Hepatocyte (in vitro differentiated cells): ENCODE measurements around the gene LMBR1L. TPM values are rescaled to one million over a fixed set of nuclear protein-coding genes. Genes with fewer than 3 reads are reported as not detected.
"Not testable (repeated sequence)": the region's sequence is repeated elsewhere in the genome, so short reads cannot be mapped to it uniquely, and the experiment has no call there.

Experiments
- DNase-seq: peaks from one replicate; pipeline ENCODE4 v3.0.0-alpha.2; 2016; ENCODE audit warnings: low spot score
- H2AFZ ChIP-seq: fragments of 200-600 bp; sonication (generic); 2 replicates; pipeline ENCODE4 v1.6.0; 2016; ENCODE audit warnings: antibody characterized with exemption, mild to moderate bottlenecking
- H3K27ac ChIP-seq: fragments of 200-600 bp; sonication (generic); 2 replicates; pipeline ENCODE4 v1.5.1; 2016; ENCODE audit warnings: mild to moderate bottlenecking
- H3K27me3 ChIP-seq: fragments of 200-600 bp; sonication (generic); 2 replicates; pipeline ENCODE4 v1.6.1; 2016
- H3K36me3 ChIP-seq: fragments of 200-600 bp; sonication (generic); replicated peaks from 2 replicates; pipeline ENCODE4 v1.5.1; 2016; ENCODE audit warnings: low read depth; ENCODE audit not compliant: insufficient read depth
- H3K4me1 ChIP-seq: fragments of 200-600 bp; sonication (generic); 2 replicates; pipeline ENCODE4 v1.5.1; 2016; ENCODE audit warnings: mild to moderate bottlenecking, moderate library complexity; ENCODE audit not compliant: insufficient read depth
- H3K4me2 ChIP-seq: fragments of 200-600 bp; sonication (generic); 2 replicates; pipeline ENCODE4 v1.6.0; 2016
- H3K4me3 ChIP-seq: fragments of 200-600 bp; sonication (generic); 2 replicates; pipeline ENCODE4 v1.5.1; 2016; ENCODE audit warnings: mild to moderate bottlenecking
- H3K79me2 ChIP-seq: fragments of 200-600 bp; sonication (generic); 2 replicates; pipeline ENCODE4 v1.6.0; 2017; ENCODE audit warnings: mild to moderate bottlenecking
- H3K9me2 ChIP-seq: fragments of 200-600 bp; sonication (generic); replicated peaks from 2 replicates; pipeline ENCODE4 v1.6.0; 2017; ENCODE audit warnings: mild to moderate bottlenecking; ENCODE audit not compliant: insufficient read depth
- H3K9me3 ChIP-seq: fragments of 200-600 bp; sonication (generic); 2 replicates; pipeline ENCODE4 v1.5.1; 2016; ENCODE audit warnings: low read depth, mild to moderate bottlenecking
- H4K20me1 ChIP-seq: fragments of 200-600 bp; sonication (generic); 2 replicates; pipeline ENCODE4 v1.6.0; 2016; ENCODE audit warnings: mild to moderate bottlenecking; ENCODE audit not compliant: insufficient read depth, poor library complexity, severe bottlenecking
- CTCF ChIP-seq: fragments of 200-600 bp; sonication (generic); IDR thresholded peaks from 2 replicates; pipeline ENCODE4 v1.5.1; 2016; ENCODE audit warnings: antibody characterized with exemption, mild to moderate bottlenecking; ENCODE audit not compliant: poor library complexity
- EZH2 ChIP-seq: fragments of 200-600 bp; sonication (generic); IDR thresholded peaks from 2 replicates; pipeline ENCODE4 v1.6.1; 2016; ENCODE audit warnings: antibody characterized with exemption, mild to moderate bottlenecking, borderline replicate concordance
- EZH2phosphoT487 ChIP-seq: fragments of 200-600 bp; sonication (generic); IDR thresholded peaks from one replicate; pipeline ENCODE4 v1.6.1; 2018; ENCODE audit warnings: antibody characterized with exemption, mild to moderate bottlenecking, low read depth, moderate library complexity; ENCODE audit not compliant: unreplicated experiment, severe bottlenecking
- WGBS: methylation state at CpG from one replicate; pipeline ENCODE4 v1.1.6; 2016; ENCODE audit warnings: low lambda C conversion rate; ENCODE audit errors: missing lambda C conversion rate; 5-methylcytosine and 5-hydroxymethylcytosine counted together
- polyA plus RNA-seq: library from polyadenylated mRNA; unstranded; fragments of >200 nt; fragmentation: Nextera tagmentation; extraction: Ambion mirVana; gene quantifications from 2 replicates; pipeline ENCODE4 v1.2.1, GENCODE V29; 2016
- total RNA-seq: library from RNA; depleted of rRNA; stranded (reverse); fragments of >200 nt; gene quantifications from 2 replicates; pipeline ENCODE4 v1.2.3, GENCODE V29; 2014

LMBR1L gene
- total and polyA plus RNA-seq, 2 experiments from 2014 or later, result 33.3 to 74.1 TPM

GRCh38 chr12:49129332-49130150, 18.9 kb upstream of the LMBR1L start:
- H3K27ac ChIP-seq, result peak overlapping the region; percentile 99
- peak overlapping the region; percentile 41 for H3K4me3 ChIP-seq
- peaks cover 22% of the 10 kb centered on the region for H3K79me2 ChIP-seq
- no peaks in the 10 kb centered on the region for H3K9me3 ChIP-seq
- no peaks in the 10 kb centered on the region for H3K27me3 ChIP-seq
- WGBS, result 79% methylated on average over 18 of the region's 18 CpGs
- no peak for TF ChIP-seq EZH2phosphoT487
- no peak for TF ChIP-seq EZH2
- TF ChIP-seq CTCF, result no peak
- no peaks in the 10 kb centered on the region for H3K9me2 ChIP-seq
- peak overlapping the region; percentile 22 for H2AFZ ChIP-seq
- DNase-seq, result no peak
- H4K20me1 ChIP-seq, result peaks cover 8% of the 10 kb centered on the region
- H3K4me2 ChIP-seq, result peak overlapping the region; percentile 89
- peaks cover 18% of the 10 kb centered on the region for H3K4me1 ChIP-seq
- H3K36me3 ChIP-seq, result no peaks in the 10 kb centered on the region

GRCh38 chr12:49127971-49128370, 17.3 kb upstream of the LMBR1L start:
- H3K27ac ChIP-seq, result not testable (repeated sequence)
- Histone ChIP-seq H3K79me2 (peaks cover 19% of the 10 kb centered on the region), H3K4me1 (peaks cover 18% of the 10 kb centered on the region)

GRCh38 chr12:49126852-49127763, 16.5 kb upstream of the LMBR1L start:
- peaks cover 19% of the 10 kb centered on the region for H3K79me2 ChIP-seq
- H2AFZ ChIP-seq, result no peak overlapping the region
- no peak overlapping the region for H3K4me3 ChIP-seq
- H3K36me3 ChIP-seq, result no peaks in the 10 kb centered on the region
- H3K9me3 ChIP-seq, result no peaks in the 10 kb centered on the region
- H3K27ac ChIP-seq, result no peak overlapping the region
- H3K9me2 ChIP-seq, result no peaks in the 10 kb centered on the region
- no peak for DNase-seq
- H3K27me3 ChIP-seq, result no peaks in the 10 kb centered on the region
- H3K4me2 ChIP-seq, result no peak overlapping the region
- H3K4me1 ChIP-seq, result peaks cover 11% of the 10 kb centered on the region
- WGBS, result 85% methylated on average over 4 of the region's 4 CpGs
- H4K20me1 ChIP-seq, result peaks cover 8% of the 10 kb centered on the region
- TF ChIP-seq EZH2, result no peak
- no peak for TF ChIP-seq EZH2phosphoT487
- no peak for TF ChIP-seq CTCF

More at GRCh38 chr12:49127971-49128370, 17.3 kb upstream of the LMBR1L start:
- not testable (repeated sequence) for H3K36me3 ChIP-seq, H3K9me3 ChIP-seq, H3K27me3 ChIP-seq, DNase-seq, H3K4me3 ChIP-seq, H3K9me2 ChIP-seq, H4K20me1 ChIP-seq, H2AFZ ChIP-seq, H3K4me2 ChIP-seq
- WGBS, result 98% methylated on average over 8 of the region's 8 CpGs
